ENCODE data around the gene HDAC4.

The HDAC4 gene

GRCh38 chr2:239194731-239195317 lies 206.0 kb downstream of the HDAC4 start:
- DNase-seq (ENCODE audit: low read depth in 1 of 2, low spot score in 1 of 2) = no peak

GRCh38 chr2:239193925-239194677 lies 206.7 kb downstream of the HDAC4 start:
- no peak for DNase-seq (ENCODE audit: low read depth in 1 of 2, low spot score in 1 of 2)

- DNase-seq (ENCODE audit: low read depth in 1 of 2, low spot score in 1 of 2) = no peak
Observed at GRCh38 chr2:239193401-239193811, 207.4 kb downstream of the HDAC4 start.

- DNase-seq (ENCODE audit: low read depth in 1 of 2, low spot score in 1 of 2) = no peak
Observed at GRCh38 chr2:239192975-239193374, 207.8 kb downstream of the HDAC4 start.

- DNase-seq (ENCODE audit: low read depth in 1 of 2, low spot score in 1 of 2) = no peak
Observed at GRCh38 chr2:239192456-239192855, 208.4 kb downstream of the HDAC4 start.

- no peak for DNase-seq (ENCODE audit: low read depth in 1 of 2, low spot score in 1 of 2)
Observed at GRCh38 chr2:239190921-239191885, 209.6 kb downstream of the HDAC4 start.

GRCh38 chr2:239190361-239190760 lies 210.5 kb downstream of the HDAC4 start:
- DNase-seq (ENCODE audit: low read depth in 1 of 2, low spot score in 1 of 2) = no peak

- no peak for DNase-seq (ENCODE audit: low read depth in 1 of 2, low spot score in 1 of 2)
Observed at GRCh38 chr2:239189711-239190131, 211.1 kb downstream of the HDAC4 start.

- DNase-seq (ENCODE audit: low read depth in 1 of 2, low spot score in 1 of 2) = no peak
Observed at GRCh38 chr2:239188536-239188935, 212.3 kb downstream of the HDAC4 start.

- no peak for DNase-seq (ENCODE audit: low read depth in 1 of 2, low spot score in 1 of 2)
Observed at GRCh38 chr2:239187464-239188253, 213.2 kb downstream of the HDAC4 start.

- no peak for DNase-seq (ENCODE audit: low read depth in 1 of 2, low spot score in 1 of 2)
Observed at GRCh38 chr2:239186516-239187357, 214.1 kb downstream of the HDAC4 start.

- DNase-seq (ENCODE audit: low read depth in 1 of 2, low spot score in 1 of 2) = no peak
Observed at GRCh38 chr2:239184968-239185903, 215.6 kb downstream of the HDAC4 start.

GRCh38 chr2:239184179-239184578 lies 216.6 kb downstream of the HDAC4 start:
- DNase-seq (ENCODE audit: low read depth in 1 of 2, low spot score in 1 of 2) = no peak

- no peak for DNase-seq (ENCODE audit: low read depth in 1 of 2, low spot score in 1 of 2)
Observed at GRCh38 chr2:239182981-239183791, 217.6 kb downstream of the HDAC4 start.

GRCh38 chr2:239181903-239182581 lies 218.8 kb downstream of the HDAC4 start:
- DNase-seq (ENCODE audit: low read depth in 1 of 2, low spot score in 1 of 2) = no peak

- DNase-seq (ENCODE audit: low read depth in 1 of 2, low spot score in 1 of 2) = no peak
Observed at GRCh38 chr2:239181074-239181902, 219.5 kb downstream of the HDAC4 start.

Data from activated T-helper 1 cell treated with anti-CD3 and anti-CD28 coated beads, Interleukin-2, amount 50 U/mL, for 16 hours (primary cell).